Measurements from ENCODE around the gene TMEM9. TPM values are rescaled to one million over a fixed set of nuclear protein-coding genes. Genes with fewer than 3 reads are reported as not detected.

Gene TMEM9
- polyA plus RNA-seq, 1 donor: 49.8 TPM

DNA sequence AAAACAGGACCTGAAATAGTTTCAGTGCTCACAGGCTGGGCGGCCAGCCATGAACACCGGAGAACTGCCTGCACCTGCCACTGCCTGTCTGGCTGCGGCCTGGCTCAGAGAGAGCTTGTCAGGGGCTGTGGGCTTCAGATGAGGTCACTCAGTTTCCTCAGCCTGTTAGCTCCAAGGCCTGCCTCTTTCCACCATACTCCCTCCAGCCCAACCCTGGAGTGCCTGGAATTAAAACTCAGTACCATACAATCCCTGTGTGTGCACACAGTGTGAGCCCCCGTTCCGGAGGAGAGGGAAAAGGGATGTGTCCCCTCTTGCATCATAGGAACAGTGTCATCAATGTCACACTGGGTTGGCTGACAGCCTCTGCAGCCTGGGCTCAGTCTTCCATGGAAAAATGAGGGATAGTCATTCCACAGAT is 58.2 kb downstream of the TMEM9 start:
- Histone ChIP-seq H3K9me3 (ENCODE audit: control insufficient read depth, low read depth, low read length) (no peaks in the 10 kb centered on the region), H3K4me1 (ENCODE audit: control insufficient read depth, insufficient read depth, low read length) (no peaks in the 10 kb centered on the region), H3K4me3 (ENCODE audit: low read length) (no peak overlapping the region), H3K27ac (ENCODE audit: low read length) (no peak overlapping the region), H3K27me3 (ENCODE audit: control insufficient read depth, insufficient read depth, low read length) (peaks cover 6% of the 10 kb centered on the region), H3K36me3 (ENCODE audit: control insufficient read depth, insufficient read depth, low read length) (no peaks in the 10 kb centered on the region)
- DNase-seq: no peak
- no CpG with 5 or more reads among the region's 5 CpGs for WGBS (ENCODE audit: insufficient coverage, low lambda C conversion rate)

- H3K4me3 ChIP-seq (ENCODE audit: low read length): no peak overlapping the region
- no peak overlapping the region for H3K27ac ChIP-seq (ENCODE audit: low read length)
- no peaks in the 10 kb centered on the region for H3K9me3 ChIP-seq (ENCODE audit: control insufficient read depth, low read depth, low read length)
- no peaks in the 10 kb centered on the region for H3K36me3 ChIP-seq (ENCODE audit: control insufficient read depth, insufficient read depth, low read length)
- DNase-seq: no peak
- no CpG with 5 or more reads among the region's 2 CpGs for WGBS (ENCODE audit: insufficient coverage, low lambda C conversion rate)
- no peaks in the 10 kb centered on the region for H3K4me1 ChIP-seq (ENCODE audit: control insufficient read depth, insufficient read depth, low read length)
- peaks cover 6% of the 10 kb centered on the region for H3K27me3 ChIP-seq (ENCODE audit: control insufficient read depth, insufficient read depth, low read length)
Measured at GRCh38 chr1:201095581-201095980, 58.7 kb downstream of the TMEM9 start.

DNA sequence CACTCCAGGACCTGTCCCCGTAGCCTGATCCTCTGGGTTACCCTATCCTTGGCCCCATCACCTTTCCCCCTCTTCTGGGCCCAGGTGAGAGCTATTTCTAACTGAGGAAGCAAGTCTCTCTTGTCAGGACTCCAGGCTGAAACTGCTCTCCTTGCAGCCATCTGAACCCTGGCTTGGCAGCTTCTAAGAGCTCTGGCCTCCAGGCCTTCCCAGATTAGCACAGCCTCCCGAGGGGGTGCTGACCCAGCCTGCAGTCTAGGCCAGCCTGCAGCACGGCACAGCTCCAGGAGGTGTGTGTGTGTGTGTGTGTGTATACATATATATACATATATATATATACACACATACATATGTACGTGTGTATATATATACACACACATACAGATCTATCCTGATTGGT is 59.4 kb downstream of the TMEM9 start:
- no peak for DNase-seq
- Histone ChIP-seq H3K36me3 (ENCODE audit: control insufficient read depth, insufficient read depth, low read length) (no peaks in the 10 kb centered on the region), H3K4me3 (ENCODE audit: low read length) (no peak overlapping the region), H3K4me1 (ENCODE audit: control insufficient read depth, insufficient read depth, low read length) (no peaks in the 10 kb centered on the region), H3K27me3 (ENCODE audit: control insufficient read depth, insufficient read depth, low read length) (peaks cover 6% of the 10 kb centered on the region), H3K9me3 (ENCODE audit: control insufficient read depth, low read depth, low read length) (no peaks in the 10 kb centered on the region), H3K27ac (ENCODE audit: low read length) (no peak overlapping the region)
- no CpG with 5 or more reads among the region's 4 CpGs for WGBS (ENCODE audit: insufficient coverage, low lambda C conversion rate)

DNA sequence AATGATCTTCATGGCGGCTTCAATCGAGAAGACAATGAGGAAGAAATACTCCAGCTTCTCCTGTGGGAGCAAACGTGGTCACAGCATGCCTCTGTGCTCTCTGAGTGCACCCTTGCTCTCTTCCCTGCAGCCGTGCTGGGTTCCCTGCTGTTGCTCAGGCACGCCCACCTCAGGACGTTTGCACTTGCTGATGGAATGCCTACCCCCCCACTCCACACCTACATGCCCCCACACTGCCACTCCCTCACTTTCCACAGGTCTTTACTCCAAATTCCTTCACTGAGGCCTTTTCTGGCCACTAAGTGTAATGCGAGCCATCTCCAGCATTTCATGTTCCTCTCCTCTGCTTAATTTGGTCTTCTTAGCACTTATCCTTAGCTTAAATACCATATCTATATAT is 60.3 kb downstream of the TMEM9 start:
- Histone ChIP-seq H3K27ac (ENCODE audit: low read length) (no peak overlapping the region), H3K36me3 (ENCODE audit: control insufficient read depth, insufficient read depth, low read length) (no peaks in the 10 kb centered on the region), H3K4me3 (ENCODE audit: low read length) (no peak overlapping the region), H3K4me1 (ENCODE audit: control insufficient read depth, insufficient read depth, low read length) (no peaks in the 10 kb centered on the region), H3K27me3 (ENCODE audit: control insufficient read depth, insufficient read depth, low read length) (peaks cover 6% of the 10 kb centered on the region), H3K9me3 (ENCODE audit: control insufficient read depth, low read depth, low read length) (no peaks in the 10 kb centered on the region)
- WGBS (ENCODE audit: insufficient coverage, low lambda C conversion rate): no CpG with 5 or more reads among the region's 7 CpGs
- DNase-seq: no peak

- Histone ChIP-seq H3K27me3 (ENCODE audit: control insufficient read depth, insufficient read depth, low read length) (peaks cover 6% of the 10 kb centered on the region), H3K27ac (ENCODE audit: low read length) (no peak overlapping the region), H3K9me3 (ENCODE audit: control insufficient read depth, low read depth, low read length) (no peaks in the 10 kb centered on the region), H3K36me3 (ENCODE audit: control insufficient read depth, insufficient read depth, low read length) (no peaks in the 10 kb centered on the region), H3K4me3 (ENCODE audit: low read length) (no peak overlapping the region), H3K4me1 (ENCODE audit: control insufficient read depth, insufficient read depth, low read length) (no peaks in the 10 kb centered on the region)
- no CpG with 5 or more reads among the region's 7 CpGs for WGBS (ENCODE audit: insufficient coverage, low lambda C conversion rate)
- no peak for DNase-seq
Measured at GRCh38 chr1:201093561-201093960, 60.7 kb downstream of the TMEM9 start.

DNA sequence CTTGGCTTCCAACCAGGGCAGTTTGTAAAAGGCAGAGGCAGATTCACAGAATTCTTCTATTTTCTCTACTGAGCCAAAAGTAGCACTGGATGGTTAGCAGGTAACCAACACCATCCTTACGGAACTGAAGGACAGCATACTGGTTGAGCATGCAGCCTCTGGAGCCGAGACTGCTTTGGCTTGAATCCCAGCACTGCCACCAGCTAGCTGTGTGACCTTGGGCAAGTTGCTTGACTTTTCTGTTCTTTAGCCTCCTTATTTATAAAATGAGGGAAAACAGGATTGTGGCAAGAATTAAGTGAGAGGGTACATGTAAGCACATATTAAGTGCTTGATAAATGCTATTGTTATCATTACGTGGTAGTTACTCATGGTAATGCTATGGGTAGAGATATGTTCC is 61.5 kb downstream of the TMEM9 start:
- peaks cover 9% of the 10 kb centered on the region for H3K27me3 ChIP-seq (ENCODE audit: control insufficient read depth, insufficient read depth, low read length)
- H3K27ac ChIP-seq (ENCODE audit: low read length): no peak overlapping the region
- WGBS (ENCODE audit: insufficient coverage, low lambda C conversion rate): no CpG with 5 or more reads among the region's 3 CpGs
- H3K9me3 ChIP-seq (ENCODE audit: control insufficient read depth, low read depth, low read length): no peaks in the 10 kb centered on the region
- no peak for DNase-seq
- no peaks in the 10 kb centered on the region for H3K4me1 ChIP-seq (ENCODE audit: control insufficient read depth, insufficient read depth, low read length)
- no peak overlapping the region for H3K4me3 ChIP-seq (ENCODE audit: low read length)
- H3K36me3 ChIP-seq (ENCODE audit: control insufficient read depth, insufficient read depth, low read length): no peaks in the 10 kb centered on the region

GRCh38 chr1:201091256-201091655 is 63.0 kb downstream of the TMEM9 start:
- DNase-seq: no peak
- no peaks in the 10 kb centered on the region for H3K9me3 ChIP-seq (ENCODE audit: control insufficient read depth, low read depth, low read length)
- no peaks in the 10 kb centered on the region for H3K36me3 ChIP-seq (ENCODE audit: control insufficient read depth, insufficient read depth, low read length)
- no peak overlapping the region for H3K27ac ChIP-seq (ENCODE audit: low read length)
- peaks cover 4% of the 10 kb centered on the region for H3K27me3 ChIP-seq (ENCODE audit: control insufficient read depth, insufficient read depth, low read length)
- 100% methylated on average over 1 of the region's 4 CpGs for WGBS (ENCODE audit: insufficient coverage, low lambda C conversion rate)
- H3K4me3 ChIP-seq (ENCODE audit: low read length): no peak overlapping the region
- no peaks in the 10 kb centered on the region for H3K4me1 ChIP-seq (ENCODE audit: control insufficient read depth, insufficient read depth, low read length)

GRCh38 chr1:201090541-201090940 is 63.7 kb downstream of the TMEM9 start:
- no peak overlapping the region for H3K27ac ChIP-seq (ENCODE audit: low read length)
- DNase-seq: no peak
- H3K9me3 ChIP-seq (ENCODE audit: control insufficient read depth, low read depth, low read length): no peaks in the 10 kb centered on the region
- H3K27me3 ChIP-seq (ENCODE audit: control insufficient read depth, insufficient read depth, low read length): peaks cover 5% of the 10 kb centered on the region
- no peak overlapping the region for H3K4me3 ChIP-seq (ENCODE audit: low read length)
- WGBS (ENCODE audit: insufficient coverage, low lambda C conversion rate): 80% methylated on average over 1 of the region's 4 CpGs
- H3K4me1 ChIP-seq (ENCODE audit: control insufficient read depth, insufficient read depth, low read length): no peaks in the 10 kb centered on the region
- no peaks in the 10 kb centered on the region for H3K36me3 ChIP-seq (ENCODE audit: control insufficient read depth, insufficient read depth, low read length)

GRCh38 chr1:201089596-201089995 is 64.7 kb downstream of the TMEM9 start:
- Histone ChIP-seq H3K4me1 (ENCODE audit: control insufficient read depth, insufficient read depth, low read length) (no peaks in the 10 kb centered on the region), H3K4me3 (ENCODE audit: low read length) (no peak overlapping the region), H3K27ac (ENCODE audit: low read length) (no peak overlapping the region), H3K27me3 (ENCODE audit: control insufficient read depth, insufficient read depth, low read length) (peaks cover 9% of the 10 kb centered on the region), H3K9me3 (ENCODE audit: control insufficient read depth, low read depth, low read length) (no peaks in the 10 kb centered on the region), H3K36me3 (ENCODE audit: control insufficient read depth, insufficient read depth, low read length) (no peaks in the 10 kb centered on the region)
- no peak for DNase-seq
- WGBS (ENCODE audit: insufficient coverage, low lambda C conversion rate): no CpG with 5 or more reads among the region's 5 CpGs

DNA sequence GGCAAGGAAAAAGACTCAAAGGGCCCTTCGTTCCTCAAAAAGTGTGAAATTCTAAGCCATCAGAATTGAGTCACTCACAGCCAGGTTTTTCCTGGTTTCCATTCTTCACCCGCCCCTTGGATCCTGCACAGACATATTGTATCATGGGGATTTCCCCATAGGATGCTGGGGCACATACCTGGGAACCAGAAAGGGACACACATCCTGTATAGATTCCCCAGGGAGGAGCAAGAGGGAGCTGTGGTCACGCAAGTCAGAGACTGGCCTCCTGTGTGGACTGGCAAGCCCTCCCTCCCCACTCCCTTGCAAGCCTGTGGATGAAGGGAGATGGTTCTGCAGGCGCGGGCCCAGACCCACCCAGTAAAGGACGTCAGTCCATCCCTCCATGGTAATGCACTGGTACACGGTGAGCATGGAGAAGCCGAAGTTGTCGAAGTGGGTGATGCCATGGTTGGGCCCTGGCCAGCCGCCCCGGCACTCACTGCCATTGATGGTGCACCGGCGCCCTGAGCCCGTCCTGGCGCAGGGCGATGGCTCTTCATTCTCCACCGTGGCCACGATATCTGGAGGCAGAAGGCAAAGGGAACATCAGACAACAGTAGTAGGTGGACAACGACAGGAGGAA is 65.3 kb downstream of the TMEM9 start:
- no peak overlapping the region for H3K27ac ChIP-seq (ENCODE audit: low read length)
- H3K9me3 ChIP-seq (ENCODE audit: control insufficient read depth, low read depth, low read length): no peaks in the 10 kb centered on the region
- peaks cover 9% of the 10 kb centered on the region for H3K27me3 ChIP-seq (ENCODE audit: control insufficient read depth, insufficient read depth, low read length)
- H3K4me1 ChIP-seq (ENCODE audit: control insufficient read depth, insufficient read depth, low read length): no peaks in the 10 kb centered on the region
- H3K4me3 ChIP-seq (ENCODE audit: low read length): no peak overlapping the region
- no peaks in the 10 kb centered on the region for H3K36me3 ChIP-seq (ENCODE audit: control insufficient read depth, insufficient read depth, low read length)
- WGBS (ENCODE audit: insufficient coverage, low lambda C conversion rate): no CpG with 5 or more reads among the region's 19 CpGs
- no peak for DNase-seq

DNA sequence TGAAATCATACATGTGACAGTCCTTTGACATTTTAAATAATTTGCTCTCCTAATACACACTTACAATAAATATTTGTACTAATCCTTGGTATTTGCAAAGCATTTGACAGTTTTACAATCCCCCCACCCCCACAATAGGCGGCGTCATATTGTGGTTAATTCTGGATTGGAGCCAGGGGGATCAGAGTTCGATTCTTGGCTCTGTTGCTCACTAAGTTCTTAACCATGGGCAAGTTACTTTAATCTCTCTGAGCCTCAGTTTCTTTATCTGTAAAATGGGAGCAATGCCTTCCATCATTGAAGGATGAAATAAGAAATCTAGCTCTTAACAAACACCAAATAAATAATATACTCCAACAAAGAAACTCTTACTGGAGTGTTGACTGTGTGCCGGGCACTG is 65.9 kb downstream of the TMEM9 start:
- Histone ChIP-seq H3K27ac (ENCODE audit: low read length) (no peak overlapping the region), H3K27me3 (ENCODE audit: control insufficient read depth, insufficient read depth, low read length) (peaks cover 9% of the 10 kb centered on the region), H3K9me3 (ENCODE audit: control insufficient read depth, low read depth, low read length) (no peaks in the 10 kb centered on the region), H3K4me1 (ENCODE audit: control insufficient read depth, insufficient read depth, low read length) (no peaks in the 10 kb centered on the region), H3K36me3 (ENCODE audit: control insufficient read depth, insufficient read depth, low read length) (no peaks in the 10 kb centered on the region), H3K4me3 (ENCODE audit: low read length) (no peak overlapping the region)
- no peak for DNase-seq
- no CpG with 5 or more reads among the region's 4 CpGs for WGBS (ENCODE audit: insufficient coverage, low lambda C conversion rate)
